GM18858 (cell line): ENCODE measurements around the gene ITPRIPL2.

Experiments used
- ATAC-seq: cut with Tn5 transposase; IDR thresholded peaks from one replicate; pipeline ENCODE4 v1.9.1; 2021; ENCODE audit not compliant: unreplicated experiment

The ITPRIPL2 gene

GRCh38 chr16:19142939-19143598 is 29.3 kb downstream of the ITPRIPL2 start:
- ATAC-seq: no peak

- no peak for ATAC-seq
These were observed 29.8 kb downstream of the ITPRIPL2 start for GRCh38 chr16:19143599-19143956.

GRCh38 chr16:19145010-19145409 is 31.2 kb downstream of the ITPRIPL2 start:
- ATAC-seq: no peak

GRCh38 chr16:19147126-19147525 is 33.4 kb downstream of the ITPRIPL2 start:
- ATAC-seq: no peak

- no peak for ATAC-seq
These were observed 33.9 kb downstream of the ITPRIPL2 start for GRCh38 chr16:19147627-19148026.

- no peak for ATAC-seq
These were observed 34.4 kb downstream of the ITPRIPL2 start for GRCh38 chr16:19148189-19148588.

GRCh38 chr16:19151310-19151709 is 37.5 kb downstream of the ITPRIPL2 start:
- ATAC-seq: no peak

GRCh38 chr16:19152042-19152441 is 38.3 kb downstream of the ITPRIPL2 start:
- no peak for ATAC-seq

GRCh38 chr16:19153876-19154275 is 40.1 kb downstream of the ITPRIPL2 start:
- no peak for ATAC-seq

- ATAC-seq: no peak
These were observed 48.3 kb downstream of the ITPRIPL2 start for GRCh38 chr16:19162085-19162484.

- no peak for ATAC-seq
These were observed 49.5 kb downstream of the ITPRIPL2 start for GRCh38 chr16:19163215-19163614.

- no peak for ATAC-seq
These were observed 50.5 kb downstream of the ITPRIPL2 start for GRCh38 chr16:19164285-19164684.

GRCh38 chr16:19165101-19165500 is 51.3 kb downstream of the ITPRIPL2 start:
- ATAC-seq: no peak

GRCh38 chr16:19166500-19166899 is 52.7 kb downstream of the ITPRIPL2 start:
- ATAC-seq: no peak

- no peak for ATAC-seq
These were observed 54.1 kb downstream of the ITPRIPL2 start, which contains the start of gene SYT17 for GRCh38 chr16:19167710-19168370. TSS of gene SYT17 (plus strand) at chr16:19168240. CDS start at chr16:19168647, 407 bp downstream.

- no peak for ATAC-seq
These were observed 54.8 kb downstream of the ITPRIPL2 start for GRCh38 chr16:19168371-19169081.

GRCh38 chr16:19169082-19169639 is 55.4 kb downstream of the ITPRIPL2 start:
- no peak for ATAC-seq

- ATAC-seq: no peak
These were observed 56.4 kb downstream of the ITPRIPL2 start for GRCh38 chr16:19170043-19170655.
